HG02678 (cell line): ENCODE data around the gene XG.
"Not testable (repeated sequence)": the region's sequence is repeated elsewhere in the genome, so short reads cannot be mapped to it uniquely, and the experiment has no call there.

ENCODE experiments used
- ATAC-seq: cut with Tn5 transposase; IDR thresholded peaks from one replicate; pipeline ENCODE4 v1.9.1; 2021; ENCODE audit warnings: mild to moderate bottlenecking, moderate library complexity; ENCODE audit not compliant: unreplicated experiment

XG gene

DNA sequence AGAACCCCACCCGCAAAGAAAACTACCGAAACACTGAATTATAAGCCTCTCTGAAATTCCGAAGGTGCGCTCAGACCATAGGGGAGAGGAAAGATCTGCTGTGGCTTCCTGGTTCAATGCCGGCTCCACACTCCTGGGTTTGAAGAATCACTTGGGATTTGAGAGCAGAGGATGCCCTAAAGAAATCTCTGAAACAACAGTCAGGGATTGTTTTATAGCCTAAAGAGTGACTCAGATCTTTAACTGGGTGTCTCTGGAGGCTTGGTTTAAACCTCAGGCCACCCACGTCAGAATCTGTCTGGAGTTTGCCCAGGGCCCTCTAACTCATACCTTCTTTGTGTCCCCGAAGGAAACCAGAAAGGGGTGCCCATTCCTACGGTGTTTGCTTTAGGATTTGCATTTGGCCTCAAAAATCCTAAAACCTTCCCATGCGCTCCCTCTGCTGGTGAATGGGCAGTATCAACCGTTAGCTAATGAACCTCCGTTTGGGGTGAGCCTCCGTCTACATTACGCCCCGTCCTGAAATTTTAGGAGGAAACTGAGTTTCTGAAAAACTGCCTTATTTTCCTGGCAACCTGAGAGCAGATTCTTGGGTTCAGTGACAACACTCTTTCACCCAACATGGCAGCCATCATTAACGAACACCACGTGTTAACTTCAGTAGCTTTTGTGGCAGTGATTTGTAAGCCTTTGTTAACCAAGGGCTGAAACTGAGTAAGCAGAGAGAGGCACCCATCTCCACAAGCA, 60.5 kb downstream of the XG start:
- not testable (repeated sequence) for ATAC-seq

DNA sequence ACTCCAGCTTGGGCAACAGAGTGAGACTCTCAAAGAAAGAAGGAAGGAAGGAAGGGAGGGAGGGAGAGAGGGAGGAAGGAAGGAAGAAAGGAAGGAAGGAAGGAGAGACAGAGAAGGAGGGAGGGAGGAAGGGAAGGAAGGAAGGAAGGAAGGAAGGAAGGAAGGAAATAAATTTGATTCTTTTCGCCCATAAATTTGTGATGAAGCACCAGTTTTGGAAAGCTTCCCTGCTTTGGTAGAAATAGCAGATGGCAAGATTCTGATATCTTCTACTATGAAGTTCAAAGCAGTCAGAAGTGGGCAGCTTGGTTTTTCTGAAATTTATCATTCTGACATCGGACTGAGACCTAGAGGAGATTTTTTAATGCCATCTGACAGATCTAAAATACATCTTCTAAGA, 65.2 kb downstream of the XG start:
- no peak for ATAC-seq

DNA sequence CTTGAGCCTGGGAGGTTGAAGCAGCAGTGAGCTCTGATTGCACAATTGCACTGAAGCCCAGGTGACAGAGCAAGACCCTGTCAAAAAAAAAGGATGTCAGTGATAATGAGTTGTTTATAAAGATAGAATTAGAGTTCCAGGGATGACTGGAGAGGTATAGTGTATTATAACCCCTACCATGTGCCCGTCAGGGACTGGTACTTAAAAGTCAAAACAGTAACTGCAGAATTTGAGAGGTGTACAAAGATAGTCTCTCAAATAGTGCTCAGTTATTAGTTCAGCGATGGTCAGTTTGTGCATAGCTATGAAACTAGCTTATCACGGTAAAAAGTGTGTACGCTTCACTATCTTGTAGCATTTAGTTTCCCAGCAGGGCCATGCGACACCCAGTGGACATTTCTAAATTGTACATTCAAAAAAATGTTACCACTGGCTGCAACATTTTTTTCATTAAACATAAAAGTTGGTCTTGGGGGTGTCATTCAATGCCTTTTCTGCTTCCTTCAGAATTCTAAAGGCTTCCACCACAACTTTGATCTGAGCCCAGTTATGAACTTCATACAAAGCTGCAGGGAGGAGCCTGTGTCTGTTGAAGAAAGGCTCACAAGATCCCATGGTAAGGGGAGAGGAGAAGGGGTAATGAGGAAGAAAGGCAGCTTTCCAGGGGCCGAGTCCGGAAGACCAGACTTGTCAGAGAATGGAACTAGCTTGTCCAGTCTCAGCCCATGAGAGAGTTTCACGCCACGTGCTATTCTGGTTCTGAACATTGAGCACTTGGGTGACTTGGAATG, 67.7 kb downstream of the XG start:
- no peak for ATAC-seq

DNA sequence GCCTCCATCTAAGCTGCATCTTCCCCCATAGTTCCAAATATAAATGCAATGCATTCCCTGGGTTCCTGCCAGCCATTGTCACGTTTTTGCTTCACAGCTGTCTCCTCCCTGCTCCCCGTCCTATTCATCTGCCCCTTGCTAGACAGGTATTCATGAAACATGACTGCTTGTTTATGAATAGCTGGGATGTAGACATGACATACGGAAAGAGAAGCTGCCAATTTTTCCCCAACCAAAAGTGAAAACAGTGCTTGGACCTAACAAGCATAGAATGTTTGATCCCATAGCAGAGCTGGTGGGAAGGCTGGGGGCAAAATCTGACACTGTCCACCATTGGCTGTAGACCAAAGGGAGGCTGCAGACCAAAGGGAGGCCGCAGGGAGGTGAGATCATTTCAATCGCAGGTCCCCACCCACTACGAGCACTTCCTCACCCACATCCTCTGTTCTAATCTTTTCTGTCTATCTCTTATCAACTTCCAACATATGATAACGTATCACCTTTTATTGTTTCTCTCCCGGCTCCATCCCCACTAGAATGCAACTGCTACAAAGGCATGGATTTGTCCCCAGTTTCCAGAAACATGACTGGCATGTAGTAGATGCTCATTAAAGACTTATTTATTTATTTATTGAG, 68.4 kb downstream of the XG start:
- ATAC-seq: no peak

DNA sequence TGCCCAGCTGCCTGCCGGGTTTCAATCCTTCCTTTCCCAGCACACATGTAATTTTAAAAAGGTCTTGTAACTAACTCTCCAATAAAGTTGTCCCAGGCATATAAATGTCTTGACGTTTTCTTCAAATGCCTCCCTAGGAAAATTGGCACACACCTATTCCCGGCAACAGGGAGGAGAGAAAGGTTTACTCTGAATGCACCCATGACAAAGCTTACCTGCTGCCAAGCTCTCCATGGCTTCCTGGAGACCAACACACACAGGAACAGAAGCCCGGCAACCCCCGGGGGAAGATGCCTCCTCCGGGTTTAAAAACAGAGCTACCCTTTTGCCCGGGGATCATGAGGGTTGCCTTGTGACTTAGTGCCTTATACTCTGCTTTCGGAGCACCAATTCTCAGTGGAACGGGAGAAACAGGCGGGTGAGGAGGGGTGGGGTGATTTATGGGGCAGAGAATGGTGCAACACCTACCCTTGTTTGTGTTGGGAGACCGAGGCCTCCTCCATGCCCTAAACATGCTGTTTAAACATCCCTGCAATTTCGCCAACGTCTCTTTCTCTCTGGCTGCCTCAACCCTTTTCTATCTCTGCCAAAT, 72.1 kb downstream of the XG start:
- ATAC-seq: no peak

DNA sequence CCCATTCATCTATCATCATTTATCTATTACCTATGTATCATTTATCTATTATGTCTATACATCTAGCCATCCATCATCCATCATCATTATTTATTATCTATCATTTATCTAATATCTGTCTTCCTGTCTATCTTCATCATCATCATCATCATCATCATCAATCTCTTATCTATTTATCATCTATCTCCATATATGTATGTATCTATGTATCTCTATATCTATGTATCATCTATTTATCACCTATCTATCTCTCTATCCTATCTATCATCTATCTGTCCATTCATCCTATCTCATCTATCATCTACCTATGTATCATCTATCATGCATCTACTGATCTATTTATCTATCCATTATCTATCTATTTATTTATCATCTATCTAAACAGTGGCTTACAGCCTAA, 73.0 kb downstream of the XG start:
- ATAC-seq: no peak

DNA sequence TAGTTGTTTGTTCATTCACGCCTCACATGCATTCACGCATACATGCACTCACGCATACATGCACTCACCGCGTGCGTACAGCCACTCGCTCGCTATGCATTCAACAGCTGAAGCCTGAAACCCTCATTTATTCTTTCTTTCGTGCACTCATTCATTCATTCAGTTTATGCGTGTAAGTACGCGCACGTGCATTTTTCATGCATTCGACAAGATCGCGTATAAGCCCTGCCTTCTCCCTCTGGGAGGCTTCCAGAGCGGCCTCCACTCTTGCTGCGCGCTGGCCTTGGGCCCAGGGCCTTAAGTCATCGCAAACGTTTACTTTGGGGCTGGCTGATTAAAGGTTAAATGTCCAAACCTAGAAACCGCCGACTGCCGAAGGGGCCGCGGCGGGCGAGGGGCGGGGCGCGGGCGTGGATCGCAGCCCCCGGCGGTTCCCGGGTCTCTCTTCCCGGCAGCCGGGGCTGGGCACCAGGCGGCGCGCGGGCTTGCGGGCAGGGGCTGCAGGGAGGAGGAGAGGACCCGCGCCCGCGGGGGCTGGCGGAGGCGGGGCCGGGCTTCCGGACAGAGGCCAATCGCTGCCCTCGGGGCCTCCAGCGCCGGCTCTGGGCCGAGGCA, 76.6 kb downstream of the XG start, which contains the start of gene GYG2:
GYG2 (plus strand) TSS at position 587 of the 615 bp plus-strand sequence. CDS start 1,259 bp downstream, outside the sequence.
- ATAC-seq: no peak

DNA sequence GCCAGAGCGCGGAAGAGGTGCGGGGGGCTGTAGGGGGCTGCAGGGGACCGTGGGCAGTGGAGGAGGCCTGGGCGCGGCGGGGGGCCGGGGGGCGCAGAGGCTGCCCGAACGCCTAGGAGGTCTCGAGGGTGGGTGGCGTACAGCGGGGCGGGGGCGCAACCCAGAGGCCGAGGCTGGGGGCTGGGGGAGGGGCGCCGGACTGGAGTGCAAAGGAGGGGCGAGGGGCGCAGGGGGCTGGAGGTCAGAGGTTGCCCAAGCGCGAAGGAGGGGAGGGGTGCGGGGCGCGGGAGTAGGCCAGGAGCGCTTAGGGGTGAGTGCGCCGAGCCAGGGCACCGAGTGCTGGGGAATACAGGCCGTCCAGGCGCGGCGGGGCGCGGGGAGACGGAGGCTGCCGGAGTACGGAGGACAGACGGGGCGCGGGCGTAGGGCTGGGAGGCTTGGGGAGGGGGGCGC, 77.1 kb downstream of the XG start:
- ATAC-seq: no peak

DNA sequence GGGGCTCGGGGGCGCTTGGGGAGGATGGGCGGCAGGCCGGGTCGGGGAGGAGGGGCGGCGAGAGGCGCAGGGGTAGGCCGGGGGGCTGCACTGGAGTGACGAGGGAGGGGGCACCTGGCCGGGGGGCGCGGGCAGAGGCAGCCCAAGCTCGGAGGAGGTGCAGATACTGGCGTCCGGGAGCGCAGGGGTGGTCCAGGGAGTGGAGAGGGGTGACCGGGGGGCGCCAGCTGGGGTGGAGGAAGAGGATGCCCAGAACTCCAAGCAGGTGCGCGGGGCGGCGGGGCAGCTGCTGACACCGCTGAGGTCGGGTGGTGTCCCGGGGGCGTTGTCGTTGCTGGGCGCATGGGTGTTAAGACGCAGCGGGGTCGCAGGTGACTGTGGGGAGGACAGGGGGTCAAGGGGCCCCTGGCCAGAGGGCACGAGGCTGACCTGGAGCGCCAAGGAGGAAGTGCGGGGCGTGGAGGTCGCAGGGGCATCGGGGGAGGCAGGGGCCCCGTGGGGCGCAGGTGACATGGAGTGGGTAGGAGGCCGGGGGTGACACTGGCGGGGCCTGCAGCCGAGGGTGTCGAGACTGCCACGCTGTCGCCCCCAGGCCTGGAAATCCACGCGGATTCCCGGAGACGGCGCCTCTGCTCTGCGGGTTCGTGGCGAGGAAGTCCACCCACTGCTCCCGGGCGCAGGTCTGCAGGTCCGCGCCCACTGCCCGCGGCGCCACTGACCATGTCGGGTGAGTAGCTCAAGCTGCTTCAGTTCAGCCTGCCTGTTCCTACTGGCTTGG, 77.8 kb downstream of the XG start:
- ATAC-seq: no peak

DNA sequence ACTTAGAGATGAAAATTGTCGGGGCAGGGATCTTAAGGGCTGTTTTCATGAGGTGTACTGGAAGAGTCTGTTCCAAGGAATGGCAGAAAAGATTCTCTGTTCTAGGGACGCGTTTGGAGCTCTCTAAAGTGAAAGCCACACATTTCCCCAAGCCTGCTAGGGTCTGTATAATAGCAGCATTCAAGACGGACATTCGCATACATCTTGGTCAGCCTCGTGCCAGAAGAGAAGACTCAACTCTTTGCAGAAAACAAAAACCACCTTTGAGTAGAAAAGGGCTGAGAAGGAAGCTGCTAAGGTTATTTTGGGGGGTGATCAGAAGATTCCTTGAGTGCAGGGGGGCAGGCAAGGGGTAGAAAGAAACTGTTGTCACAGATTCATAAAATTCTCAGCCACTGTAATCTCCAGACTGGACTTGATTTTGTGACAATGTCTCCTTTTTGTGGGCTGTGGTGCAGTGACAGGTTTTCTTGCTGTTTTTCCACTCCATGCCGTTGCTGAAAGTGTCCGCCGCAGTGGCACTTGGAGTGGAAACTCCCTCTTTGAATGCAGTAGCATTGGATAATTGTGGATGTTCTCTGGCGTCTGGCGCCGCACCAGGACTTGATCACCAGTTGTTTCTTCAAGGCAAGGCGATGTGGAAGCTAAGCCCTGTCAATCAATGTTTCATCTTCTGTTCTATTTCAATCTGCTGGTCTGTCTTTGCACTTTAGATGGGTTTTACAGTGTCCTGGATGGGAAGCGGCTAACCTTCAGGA, 79.8 kb downstream of the XG start:
- ATAC-seq: no peak

DNA sequence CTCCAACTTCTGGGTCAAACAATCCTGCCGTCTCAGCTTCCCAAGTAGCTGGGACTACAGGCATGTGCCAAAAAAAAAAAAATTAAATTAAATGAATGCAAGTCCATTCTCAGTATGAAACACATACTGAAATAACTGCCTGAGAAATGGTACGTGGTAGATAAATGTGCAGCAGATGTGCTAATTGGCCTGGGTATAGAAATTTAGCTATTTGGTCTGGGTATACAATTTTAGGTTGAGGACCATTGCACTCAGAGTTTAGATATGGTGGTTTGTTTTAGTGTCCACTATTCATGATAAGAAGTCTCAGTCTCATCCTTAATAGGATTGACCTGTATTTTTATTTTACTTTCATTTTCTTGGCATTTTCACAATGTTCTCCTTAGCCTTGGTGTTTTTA, 86.1 kb downstream of the XG start:
- ATAC-seq: no peak

DNA sequence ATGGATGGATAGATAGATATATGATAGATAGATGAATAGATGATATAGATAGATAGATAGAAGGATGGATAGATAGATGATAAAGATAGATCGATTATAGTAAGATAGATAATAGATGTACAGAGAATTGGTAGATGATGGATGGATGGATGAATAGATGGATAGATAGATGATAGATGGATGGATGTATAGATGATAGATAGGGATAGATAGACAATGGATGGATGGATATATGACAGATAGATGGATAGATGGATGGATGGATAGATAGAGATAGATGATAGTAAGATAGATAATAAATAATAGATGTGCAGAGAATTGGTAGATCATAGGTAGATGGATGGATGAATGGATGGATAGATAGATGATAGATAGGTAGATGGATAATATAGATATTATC, 89.1 kb downstream of the XG start:
- ATAC-seq: no peak

DNA sequence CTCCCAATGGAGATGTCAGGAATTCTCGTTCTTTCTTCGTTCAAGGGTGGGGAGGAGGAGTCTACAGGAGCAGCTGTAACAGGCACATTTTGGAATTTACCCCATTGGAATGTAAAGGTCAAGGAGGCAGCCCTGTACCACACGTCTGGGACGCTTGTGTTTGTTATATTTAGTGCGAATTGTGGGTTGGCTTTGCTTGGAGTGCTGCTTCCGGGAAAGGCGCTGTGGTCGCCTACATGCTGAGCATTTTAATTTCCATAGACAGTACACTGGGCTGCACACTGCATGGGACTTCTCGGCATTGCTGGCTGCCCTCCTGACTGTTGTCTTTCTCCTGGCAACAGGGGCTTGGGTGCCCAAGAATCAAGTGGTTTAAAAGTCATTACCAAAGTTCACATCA, 89.7 kb downstream of the XG start:
- no peak for ATAC-seq

DNA sequence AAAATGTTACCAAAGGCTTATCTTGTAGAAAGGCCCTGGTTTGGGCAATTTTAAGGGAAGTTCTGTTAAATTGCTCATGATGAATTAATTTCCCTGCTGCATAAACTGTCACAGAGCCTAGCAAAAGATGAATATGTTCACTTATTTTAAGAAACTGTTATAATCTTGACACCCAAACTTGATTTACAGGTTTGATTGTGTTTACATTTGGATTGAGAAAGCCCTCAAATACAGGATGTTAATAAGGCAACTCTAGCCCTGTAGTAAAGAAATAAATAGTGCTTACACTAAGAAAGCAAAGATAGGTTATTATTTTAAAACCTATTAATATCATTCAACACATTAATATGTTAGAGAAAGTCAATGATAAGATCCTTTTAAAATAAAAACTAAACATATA, 95.2 kb downstream of the XG start:
- no peak for ATAC-seq

DNA sequence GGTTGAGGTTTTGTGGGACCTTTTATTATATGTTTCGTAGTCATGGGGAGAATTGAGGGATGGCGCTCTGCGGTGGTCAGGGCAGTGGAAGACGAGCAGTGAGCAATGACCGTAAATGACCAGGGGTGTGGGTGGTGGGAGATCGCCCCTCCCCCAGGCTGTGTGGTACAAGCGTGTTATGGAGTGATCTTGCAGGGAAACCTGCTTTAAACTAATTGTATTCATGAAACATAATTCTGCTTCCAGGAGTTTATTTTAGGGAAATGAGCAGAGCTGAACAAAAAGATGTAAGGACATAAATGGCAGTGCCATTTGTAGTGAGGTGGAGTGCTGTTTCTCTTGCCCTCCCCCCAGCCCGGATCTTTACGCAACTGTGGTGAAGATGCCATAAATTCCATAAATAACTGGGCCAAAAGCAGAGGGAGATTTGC, 97.0 kb downstream of the XG start:
- ATAC-seq: no peak

DNA sequence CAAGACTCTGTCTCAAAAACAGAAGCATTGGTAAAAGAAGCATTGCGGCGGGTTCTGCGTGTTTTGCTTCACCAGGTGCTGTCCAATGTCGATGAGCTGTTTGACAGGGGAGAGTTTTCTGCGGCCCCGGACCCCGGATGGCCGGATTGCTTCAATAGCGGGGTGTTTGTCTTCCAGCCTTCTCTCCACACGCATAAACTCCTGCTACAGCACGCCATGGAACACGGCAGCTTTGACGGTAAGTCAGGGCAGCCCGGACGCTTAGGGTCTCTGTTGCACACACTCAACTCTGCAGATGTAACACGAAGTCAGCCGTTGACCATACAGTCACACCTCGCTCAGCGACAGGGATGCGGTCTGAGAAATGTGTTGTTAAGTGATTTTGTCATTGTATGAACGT, 103.1 kb downstream of the XG start:
- ATAC-seq: no peak

DNA sequence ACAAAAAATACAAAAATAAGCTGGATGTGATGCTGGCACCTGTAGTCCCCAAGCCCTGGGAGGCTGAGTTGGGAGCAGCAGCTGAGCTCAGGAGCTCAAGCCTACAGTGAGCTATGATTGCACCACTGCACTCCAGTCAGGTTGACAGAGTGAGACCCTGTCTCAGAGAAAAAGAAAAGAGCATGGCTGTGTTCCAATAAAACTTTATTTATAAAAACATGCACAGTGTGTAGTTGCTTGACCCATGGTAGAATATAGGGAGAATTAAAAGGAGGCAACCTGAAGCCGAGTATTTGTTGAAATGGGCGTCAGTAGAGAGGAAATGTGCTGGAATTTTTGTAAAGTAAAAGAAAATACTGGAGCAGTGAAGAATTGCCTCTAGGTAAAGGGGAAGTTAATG, 103.9 kb downstream of the XG start:
- no peak for ATAC-seq

DNA sequence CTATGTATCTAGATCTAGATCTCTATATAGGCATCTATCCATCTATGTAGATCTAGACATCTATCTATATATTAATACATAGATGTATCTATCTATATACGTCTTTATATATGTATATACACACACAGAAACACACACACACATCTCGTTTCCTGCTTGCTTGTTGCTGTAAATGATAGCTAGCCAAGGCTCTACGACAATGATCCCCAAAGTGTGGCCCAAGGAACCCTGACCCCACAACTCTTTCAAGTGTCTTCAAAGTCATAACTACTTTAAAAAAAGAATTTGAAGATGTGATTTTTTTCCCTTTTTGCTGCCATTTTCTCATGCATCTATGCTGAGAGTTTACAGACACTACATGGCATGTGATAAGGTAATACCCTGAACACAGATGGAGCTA, 105.7 kb downstream of the XG start:
- ATAC-seq: no peak

DNA sequence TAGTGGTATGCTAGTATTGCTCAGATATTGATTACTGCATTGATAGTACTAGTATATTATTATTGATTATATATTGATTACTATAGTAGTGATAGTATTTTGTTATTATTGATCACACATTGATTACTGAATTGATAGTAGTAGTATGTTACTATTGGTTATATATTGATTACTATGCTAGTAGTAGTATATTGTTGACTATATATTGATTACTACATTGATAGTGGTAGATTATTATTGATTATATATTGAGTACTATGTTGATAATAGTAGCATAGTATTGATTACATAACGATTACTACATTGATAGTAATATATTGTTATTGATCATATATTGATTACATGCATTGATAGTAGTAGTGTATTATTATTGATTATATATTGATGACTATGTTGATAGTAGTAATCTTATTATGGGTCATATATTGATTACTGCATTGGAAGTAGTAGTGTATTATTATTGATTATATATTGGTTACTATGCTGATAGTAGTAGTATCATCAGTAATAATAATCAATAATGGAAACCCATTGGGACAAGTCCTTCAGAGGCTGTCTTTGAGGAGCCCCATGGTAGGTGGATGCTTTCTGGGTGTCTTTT, 107.5 kb downstream of the XG start:
- ATAC-seq: no peak
